Activated effector memory CD4-positive, alpha-beta T cell treated with anti-CD3 and anti-CD28 coated beads, Interleukin-2, amount 50 U/mL, for 16 hours (primary cell): ENCODE measurements around the gene NISCH.

Experiments
- DNase-seq: peaks from one replicate; pipeline ENCODE4 v3.0.0-alpha.2; 2020

The NISCH gene

DNA sequence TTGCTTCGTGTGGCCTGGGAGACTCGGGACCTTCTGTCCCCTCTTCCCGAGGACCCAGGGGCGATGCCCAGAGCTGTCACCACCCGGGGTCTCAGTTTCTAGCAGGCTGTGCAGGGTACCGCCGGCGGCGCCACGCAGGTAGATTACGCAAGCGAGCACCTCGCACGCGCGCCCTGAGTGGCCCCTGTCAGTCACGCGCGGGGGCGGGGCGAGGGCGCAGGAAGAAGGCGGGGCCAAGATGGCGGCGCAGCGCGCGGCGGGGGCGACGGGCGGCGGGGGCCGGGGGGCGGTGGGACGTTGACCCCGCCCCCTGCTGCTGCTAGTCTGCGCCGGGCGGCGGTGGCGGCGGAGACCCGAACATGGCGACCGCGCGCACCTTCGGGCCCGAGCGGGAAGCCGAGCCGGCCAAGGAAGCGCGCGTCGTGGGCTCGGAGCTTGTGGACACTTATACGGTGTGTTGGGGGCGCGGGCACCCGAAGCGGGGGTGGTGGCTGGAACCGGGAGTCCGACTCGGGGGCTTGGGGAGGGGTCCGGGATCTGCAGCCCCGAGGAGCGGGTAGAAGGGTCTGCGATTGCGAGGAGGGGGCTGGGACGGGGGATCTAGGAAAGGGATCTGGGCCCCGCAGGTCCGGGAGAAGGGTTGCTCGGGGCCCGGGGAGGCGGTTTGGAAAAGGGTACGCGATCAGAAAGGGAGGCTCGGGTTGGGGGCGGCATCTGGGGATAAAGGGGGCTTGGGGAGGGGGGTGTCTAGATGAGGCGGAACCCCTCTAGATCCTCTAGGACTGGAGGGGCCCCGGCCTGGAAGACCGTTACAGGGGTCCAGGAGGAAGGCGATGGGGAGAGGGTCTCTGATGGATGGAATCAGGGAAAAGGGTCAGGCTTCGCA lies at the start of gene NISCH:
Gene NISCH, plus strand, starts transcription at position 322 of the 886 bp plus-strand sequence. Its CDS starts 38 bp downstream, at position 360.
- DNase-seq, result peak; percentile 99

GRCh38 chr3:52406231-52406661 lies 49.2 kb upstream of the NISCH start:
- DNase-seq, result peak; percentile 62

- DNase-seq, result peak; percentile 59
These were observed 48.5 kb upstream of the NISCH start for GRCh38 chr3:52406791-52407510.

DNA sequence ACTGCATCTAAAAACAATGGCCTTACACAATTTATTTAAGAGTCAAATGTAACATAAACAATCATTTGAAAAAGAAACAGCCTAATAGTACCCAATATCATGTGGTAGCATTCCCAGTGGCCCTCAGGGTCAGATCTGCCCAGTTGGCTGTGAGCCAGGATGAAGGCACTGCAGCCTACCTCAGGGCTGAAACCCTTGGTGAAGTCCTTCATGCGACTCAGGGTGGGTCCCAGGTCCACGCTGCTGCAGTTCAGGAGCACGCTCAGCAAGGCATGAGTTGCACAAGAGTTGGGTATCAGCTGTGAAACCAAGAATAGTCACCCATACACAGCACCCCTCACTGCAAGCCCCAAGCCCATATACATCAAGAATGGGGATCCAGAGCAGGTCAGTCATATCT lies 47.6 kb upstream of the NISCH start:
- peak; percentile 55 for DNase-seq

DNA sequence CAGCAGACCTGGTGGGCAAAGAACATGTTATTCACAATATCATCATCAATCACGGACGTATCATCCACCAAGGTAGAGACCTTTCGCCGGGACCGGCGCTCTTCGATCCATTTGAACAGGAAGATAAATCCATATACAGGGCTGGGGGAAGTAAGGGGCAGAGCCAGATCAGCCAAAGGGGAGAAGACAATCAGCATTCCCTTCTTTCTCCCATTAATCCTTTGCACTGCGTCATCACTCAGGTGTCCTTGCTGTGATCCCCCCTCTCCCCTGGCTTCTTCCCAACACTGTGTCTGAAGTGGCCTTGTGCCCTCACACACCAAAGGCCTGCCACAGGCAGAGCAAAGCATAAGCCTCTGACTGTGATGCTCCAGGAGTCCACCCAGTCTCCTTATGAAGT lies 46.9 kb upstream of the NISCH start:
- peak; percentile 47 for DNase-seq

DNA sequence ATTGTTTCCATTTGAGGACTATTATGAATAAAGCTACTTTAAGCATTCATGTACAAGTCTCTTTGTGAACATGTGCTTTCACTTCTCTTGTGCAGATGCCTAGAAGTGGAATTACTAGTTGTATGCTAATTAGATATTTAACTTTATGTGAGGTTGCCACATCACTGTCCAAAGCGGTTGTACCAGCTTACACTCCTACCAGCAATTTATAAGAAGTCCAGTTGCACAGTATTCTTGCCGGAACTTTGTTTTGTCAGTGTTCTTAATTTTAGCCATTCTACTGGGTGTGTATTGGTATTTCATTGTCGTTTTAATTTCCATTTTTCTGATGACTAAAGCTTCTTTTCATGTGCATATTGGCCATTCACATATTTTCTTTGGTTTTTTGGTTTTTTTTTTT lies 39.6 kb upstream of the NISCH start:
- peak; percentile 2 for DNase-seq

DNA sequence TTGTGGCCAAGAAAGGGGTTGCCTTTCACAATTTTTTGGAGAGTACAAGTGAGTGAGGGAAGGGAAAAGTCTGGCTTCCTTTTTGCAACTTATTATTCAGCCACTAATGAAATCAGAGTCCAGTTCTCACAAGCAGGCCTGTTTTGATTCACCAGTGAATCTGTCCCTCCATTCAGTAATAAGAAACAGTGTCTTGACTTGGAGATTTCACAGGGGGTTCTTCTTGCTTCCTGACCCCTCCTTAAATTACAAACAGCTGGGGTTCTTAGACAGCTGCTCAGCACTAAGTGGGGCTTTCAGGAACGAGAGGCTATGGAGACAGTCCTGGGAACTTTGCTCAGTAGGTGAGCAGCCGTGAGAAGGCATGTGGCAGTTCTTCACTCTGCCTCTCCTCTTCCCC lies 35.0 kb upstream of the NISCH start:
- peak; percentile 37 for DNase-seq

GRCh38 chr3:52422669-52423068 lies 32.7 kb upstream of the NISCH start:
- no peak for DNase-seq

DNA sequence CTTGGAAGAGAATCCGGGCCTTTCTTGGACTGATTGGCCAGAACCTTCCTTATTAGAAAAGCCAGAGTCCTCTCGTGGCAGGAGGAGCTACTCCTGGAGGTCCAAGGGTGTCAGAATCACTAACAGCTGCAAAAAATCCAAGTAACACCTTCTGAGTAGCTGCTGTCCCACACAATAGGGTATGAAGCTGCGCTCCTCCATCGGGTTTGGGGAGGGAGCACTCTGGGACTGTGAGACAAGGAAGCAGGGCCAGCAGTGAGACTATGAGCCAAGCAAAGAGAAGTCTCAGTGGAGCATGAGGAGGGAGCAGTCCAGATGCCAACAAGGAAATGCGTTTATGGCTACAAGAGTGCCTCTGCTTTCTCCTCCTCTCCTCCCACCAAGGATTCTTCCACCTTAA lies 32.2 kb upstream of the NISCH start:
- peak; percentile 24 for DNase-seq

DNA sequence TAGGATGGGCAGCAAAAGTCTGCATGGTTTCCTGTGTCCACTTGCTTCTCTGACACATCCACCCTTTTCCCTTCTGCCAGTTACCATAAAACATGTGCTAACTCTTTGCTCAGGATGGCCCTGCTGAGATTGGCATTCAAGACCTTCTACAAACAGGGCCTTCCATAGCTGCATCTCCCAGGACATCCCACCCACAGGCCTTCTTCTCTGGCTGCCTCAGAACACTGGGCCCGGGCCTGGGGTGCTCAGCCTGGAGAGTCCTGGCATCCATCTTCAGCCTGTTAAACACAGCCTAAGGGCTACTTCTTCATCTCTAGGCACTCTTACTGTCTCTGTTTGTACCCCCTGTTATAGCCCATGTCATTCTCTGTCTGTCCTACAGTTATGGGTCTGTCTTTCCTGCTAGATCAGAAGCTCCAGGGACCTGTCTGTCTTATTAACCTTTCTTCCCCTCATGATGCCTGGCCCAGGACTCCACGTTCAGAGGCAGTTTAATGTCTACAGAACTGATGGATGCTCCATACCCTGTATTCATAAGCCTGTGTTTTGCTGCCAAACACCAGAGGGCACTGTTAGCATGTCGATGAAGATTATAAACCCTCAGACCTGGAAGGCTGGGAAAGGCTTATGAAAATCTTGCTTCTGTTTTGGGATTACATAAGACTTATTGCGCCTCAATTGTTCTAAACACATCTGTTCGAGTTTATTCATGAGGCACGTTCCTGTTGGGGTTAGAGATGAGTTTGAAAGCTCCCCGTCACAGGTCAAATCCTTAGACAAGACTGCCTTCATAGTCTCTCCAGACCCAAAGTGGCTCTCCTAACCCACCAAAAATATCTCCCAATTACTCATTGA lies 27.0 kb upstream of the NISCH start:
- peak; percentile 64 for DNase-seq

- peak; percentile 57 for DNase-seq
These were observed 26.4 kb upstream of the NISCH start for GRCh38 chr3:52429031-52429430.

GRCh38 chr3:52429779-52430415 lies 25.5 kb upstream of the NISCH start:
- DNase-seq, result peak; percentile 34

- DNase-seq, result peak; percentile 19
These were observed 25.0 kb upstream of the NISCH start for GRCh38 chr3:52430416-52430810.

GRCh38 chr3:52431459-52432223 lies 23.8 kb upstream of the NISCH start:
- peak; percentile 5 for DNase-seq

DNA sequence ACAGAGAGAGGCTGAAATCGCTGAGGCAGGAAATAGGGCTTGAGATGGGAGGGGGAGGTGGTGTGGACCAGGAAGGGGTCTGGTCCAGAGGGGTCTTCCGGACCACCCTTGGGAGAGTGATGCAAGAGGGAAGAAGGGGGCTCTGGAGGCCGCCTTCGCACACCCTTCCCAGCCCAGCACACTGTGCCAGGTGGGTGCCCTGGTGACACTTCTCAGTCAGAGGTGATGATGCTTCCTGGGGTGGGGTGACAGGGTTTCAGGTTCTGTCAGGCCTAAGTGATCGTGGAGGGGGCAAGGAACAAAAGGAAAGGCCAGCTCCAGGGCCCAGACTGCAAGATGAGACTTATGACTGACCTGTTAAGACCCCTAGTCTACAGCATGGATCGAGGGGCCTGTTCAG lies 23.2 kb upstream of the NISCH start:
- peak; percentile 45 for DNase-seq

GRCh38 chr3:52432691-52433141 lies 22.7 kb upstream of the NISCH start:
- peak; percentile 43 for DNase-seq

DNA sequence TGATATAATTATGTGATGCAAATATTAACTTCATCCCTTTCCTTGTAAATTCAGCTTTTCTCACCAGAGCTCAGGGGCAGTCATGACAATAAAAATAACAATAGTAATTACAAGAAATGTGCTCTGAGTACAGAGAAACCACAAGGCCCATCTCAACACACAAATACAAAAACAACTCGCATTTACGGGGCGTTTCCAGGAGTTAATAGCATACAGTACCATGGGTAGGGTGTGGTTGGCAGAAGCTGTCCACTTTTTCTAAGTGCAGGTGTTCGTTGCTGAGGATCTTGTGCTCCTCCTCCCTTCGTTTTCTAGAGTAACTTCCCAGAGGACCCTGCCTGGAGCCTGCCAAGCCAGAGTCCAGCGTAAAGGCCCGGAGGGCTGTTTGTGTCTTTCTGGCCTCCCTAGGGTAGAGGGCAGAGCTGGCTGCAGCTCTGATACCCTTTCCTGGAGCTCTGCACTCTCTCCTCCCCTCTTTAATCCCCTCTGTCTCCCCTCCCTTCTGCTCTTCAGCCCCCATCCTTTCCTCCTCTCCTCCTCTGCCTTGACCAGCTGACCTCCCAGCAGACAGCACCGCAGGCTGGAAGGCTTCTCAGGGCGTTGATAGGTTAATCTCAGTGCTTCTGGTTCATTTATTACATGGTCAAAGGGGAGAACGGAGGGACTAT lies 21.9 kb upstream of the NISCH start:
- DNase-seq, result peak; percentile 46

GRCh38 chr3:52433996-52434479 lies 21.4 kb upstream of the NISCH start:
- peak; percentile 16 for DNase-seq

- DNase-seq, result peak; percentile 42
These were observed 20.8 kb upstream of the NISCH start for GRCh38 chr3:52434491-52435115.
